AML-193 (cell line): ENCODE results near the gene HECTD4.
A peak's percentile ranks its signal among the peaks of the same experiment; 100 is the strongest.

Source experiments
- DNase-seq, 2 experiments: peaks; one replicate each; lab custom pipeline; 2025; lab: John Stamatoyannopoulos, UW

The HECTD4 gene

DNA sequence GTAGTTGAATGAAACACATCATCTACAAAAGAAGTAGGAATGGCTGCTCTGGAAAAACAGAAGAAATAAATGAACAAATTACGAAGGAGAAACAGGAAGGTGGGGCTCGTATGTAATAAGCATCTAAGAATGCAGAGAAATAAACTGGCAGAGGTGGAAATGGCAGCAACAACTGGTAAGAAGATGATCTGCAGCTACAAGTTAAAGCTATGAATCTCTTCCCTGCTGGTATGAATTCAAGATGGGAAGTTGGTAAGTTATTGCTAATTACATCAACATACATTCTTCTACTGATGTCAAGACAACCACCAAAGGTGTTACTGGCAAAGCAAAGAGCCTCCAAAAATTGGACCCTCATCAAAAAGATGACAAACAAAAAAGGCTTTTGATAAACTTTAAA is 59.8 kb downstream of the HECTD4 start:
- DNase-seq, result no peak

DNA sequence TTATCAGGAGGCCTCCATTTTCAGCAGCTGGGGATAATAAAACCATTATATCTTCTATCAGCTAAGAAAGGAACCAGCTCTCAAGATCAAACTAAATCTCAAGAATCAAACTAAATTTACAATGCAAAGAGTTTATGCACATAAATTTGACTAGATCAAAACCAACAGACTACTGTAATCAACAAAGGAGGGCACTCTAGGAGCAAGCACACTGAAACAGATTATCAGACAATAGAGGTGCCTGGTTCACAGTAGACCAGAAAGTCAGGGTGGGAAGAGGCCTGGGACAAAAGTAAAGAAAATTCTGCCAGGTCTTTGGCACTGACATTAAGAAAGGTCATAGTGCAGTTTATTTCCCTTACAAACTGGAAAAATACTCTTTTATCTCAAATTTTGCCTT is 61.0 kb downstream of the HECTD4 start:
- no peak for DNase-seq

GRCh38 chr12:112319395-112319794 is 62.8 kb downstream of the HECTD4 start:
- no peak for DNase-seq

GRCh38 chr12:112317481-112317880 is 64.8 kb downstream of the HECTD4 start:
- no peak for DNase-seq

- DNase-seq, result no peak
Observed at GRCh38 chr12:112314981-112315380, 67.2 kb downstream of the HECTD4 start.

GRCh38 chr12:112309797-112310196 is 72.4 kb downstream of the HECTD4 start:
- DNase-seq, result no peak

DNA sequence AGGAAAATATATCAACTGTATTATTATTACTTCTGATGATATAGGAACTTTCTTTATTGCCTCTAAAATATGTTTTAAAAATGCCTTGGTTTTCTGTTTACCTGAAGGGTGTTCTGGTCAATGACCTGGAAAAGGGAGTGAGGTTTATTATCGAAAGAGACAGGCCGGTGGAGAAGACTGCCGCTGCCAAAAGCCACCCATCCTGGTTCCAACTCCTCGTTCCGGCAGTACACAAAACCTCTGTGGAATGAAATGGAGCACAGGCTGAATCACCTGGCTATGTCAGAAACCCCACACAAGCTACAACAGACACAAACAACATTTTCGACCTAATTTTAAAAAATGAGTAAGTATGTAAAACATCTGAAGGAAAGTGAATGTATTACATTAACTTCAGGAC is 73.6 kb downstream of the HECTD4 start:
- DNase-seq, result no peak

DNA sequence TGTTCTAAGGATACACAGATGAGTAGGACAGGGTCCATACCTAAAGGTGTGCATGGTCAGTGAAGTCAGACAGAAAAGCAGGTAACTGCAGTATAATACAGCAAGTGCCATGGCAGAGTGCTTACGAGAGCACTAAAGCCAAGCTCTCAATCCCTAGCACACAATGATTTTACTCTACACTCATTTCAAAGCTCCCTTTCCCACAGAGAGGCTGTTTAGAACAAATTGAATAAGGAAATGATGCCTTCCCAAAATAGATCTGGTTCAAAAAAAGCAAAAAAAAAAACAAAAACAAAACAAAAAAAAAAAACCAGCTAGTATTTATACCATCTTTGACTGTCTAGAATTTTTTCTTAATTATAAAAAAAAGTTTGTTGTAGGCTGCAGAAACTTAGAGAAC is 74.1 kb downstream of the HECTD4 start:
- DNase-seq, result no peak

DNA sequence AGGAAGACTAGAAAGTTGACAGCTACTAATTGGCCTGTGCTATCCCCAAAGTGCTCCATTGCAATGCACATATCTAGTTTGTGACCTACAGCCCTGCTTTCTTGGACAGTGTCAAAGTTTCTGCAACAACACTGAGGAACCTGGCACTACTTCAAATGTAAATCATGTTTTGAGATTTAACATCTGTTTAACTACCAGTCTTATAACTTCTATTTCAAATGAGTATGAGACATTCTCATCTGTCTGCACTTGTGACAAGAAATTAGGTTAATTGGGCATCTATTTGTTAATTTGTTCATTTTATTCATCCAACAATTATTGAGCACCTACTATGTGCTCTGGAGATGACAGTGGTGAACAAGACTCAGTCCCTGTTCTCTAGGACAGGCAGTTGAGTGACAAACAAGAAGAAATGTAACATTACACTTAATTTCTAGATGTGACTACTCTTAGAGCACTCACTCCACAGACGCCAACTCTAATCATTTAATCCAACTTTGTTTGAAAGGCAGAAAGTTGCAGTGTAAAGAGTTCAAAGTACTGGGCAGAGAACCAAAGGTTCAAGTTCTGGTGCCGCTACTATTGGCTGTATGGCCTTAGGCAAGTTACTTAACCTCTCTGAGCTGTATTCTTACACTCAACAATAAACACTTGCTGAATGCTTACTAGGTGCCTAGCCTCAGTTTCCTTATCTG is 74.8 kb downstream of the HECTD4 start:
- DNase-seq, result no peak

GRCh38 chr12:112305951-112306350 is 76.3 kb downstream of the HECTD4 start:
- no peak for DNase-seq

- no peak for DNase-seq
Observed at GRCh38 chr12:112304436-112304835, 77.8 kb downstream of the HECTD4 start.

- DNase-seq, result no peak
Observed at GRCh38 chr12:112303799-112304198, 78.4 kb downstream of the HECTD4 start.

DNA sequence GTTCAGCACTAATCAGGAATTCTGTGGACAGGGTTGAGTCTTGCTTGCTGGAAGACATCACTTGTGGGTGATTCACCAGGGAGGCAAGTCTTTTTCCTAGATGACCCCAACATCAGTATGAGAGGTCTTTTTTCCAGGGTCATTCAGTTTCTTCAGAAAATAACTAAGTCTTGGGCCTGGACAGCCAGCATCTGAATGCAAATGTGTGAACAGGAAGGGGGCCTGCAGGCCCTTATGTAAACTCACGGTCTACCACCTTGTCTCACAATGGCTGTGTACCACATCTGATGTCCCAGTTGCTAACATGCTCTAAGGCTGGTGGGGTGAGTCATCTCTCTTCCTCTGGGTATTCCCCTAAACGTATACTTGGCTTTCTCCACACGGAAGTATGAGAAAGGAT is 79.2 kb downstream of the HECTD4 start:
- DNase-seq, result no peak

- DNase-seq, result no peak
Observed at GRCh38 chr12:112299704-112300103, 82.5 kb downstream of the HECTD4 start.

DNA sequence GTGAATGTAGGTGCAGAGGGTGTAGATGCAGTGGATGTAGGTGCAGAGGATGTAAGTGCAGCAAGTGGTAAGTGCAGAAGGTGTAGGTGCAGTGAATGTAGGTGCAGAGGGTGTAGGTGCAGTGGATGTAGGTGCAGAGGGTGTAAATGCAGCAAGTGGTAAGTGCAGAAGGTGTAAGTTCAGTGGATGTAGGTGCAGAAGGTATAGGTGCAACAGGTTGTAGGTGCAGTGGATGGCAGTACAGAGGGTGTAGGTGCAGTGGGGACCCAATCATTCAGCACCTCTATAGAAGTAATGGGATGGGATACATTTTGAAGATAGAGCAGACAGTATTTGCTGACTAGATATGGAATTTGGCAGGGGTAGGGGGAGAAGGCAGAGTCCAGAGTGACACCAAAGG is 85.0 kb downstream of the HECTD4 start:
- DNase-seq, result no peak

DNA sequence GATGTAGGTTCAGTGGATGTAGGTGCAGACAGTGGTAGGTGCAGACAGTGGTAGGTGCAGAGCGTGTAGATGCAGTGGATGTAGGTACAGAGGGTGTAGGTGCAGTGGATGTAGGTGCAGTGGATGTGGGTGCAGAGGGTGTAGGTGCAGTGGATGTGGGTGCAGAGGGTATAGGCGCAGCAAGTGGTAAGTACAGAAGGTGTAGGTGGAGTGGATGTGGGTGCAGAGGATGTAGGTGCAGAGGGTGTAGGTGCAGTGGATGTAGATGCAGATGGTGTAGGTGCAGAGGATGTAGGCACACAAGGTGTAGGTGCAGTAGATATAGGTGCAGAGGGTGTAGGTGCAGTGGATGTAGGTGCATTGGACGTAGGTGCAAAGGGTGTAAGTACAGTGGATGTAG is 86.0 kb downstream of the HECTD4 start:
- no peak for DNase-seq

- peak in 1 of 2 experiments; percentile 6 for DNase-seq
Observed at GRCh38 chr12:112294793-112295192, 87.4 kb downstream of the HECTD4 start.

DNA sequence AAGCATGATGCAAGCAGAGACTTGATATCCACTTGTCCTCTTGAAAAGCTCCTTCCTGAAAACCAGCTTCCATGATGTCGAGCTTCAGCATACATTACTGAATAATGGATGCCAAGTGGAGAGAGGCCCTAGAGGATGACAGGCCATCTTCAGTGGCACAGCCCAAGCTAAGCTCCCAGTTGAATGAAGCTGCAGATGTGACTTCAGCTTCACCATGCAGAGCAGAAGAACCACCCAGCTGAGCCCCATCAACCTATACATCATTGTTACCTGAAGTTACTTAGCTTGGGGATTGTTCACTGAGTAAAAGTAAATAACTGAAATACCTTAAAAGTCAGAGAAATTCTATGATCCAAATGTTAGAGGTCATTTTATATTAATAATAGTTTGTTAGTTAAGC is 93.6 kb downstream of the HECTD4 start:
- DNase-seq, result no peak

DNA sequence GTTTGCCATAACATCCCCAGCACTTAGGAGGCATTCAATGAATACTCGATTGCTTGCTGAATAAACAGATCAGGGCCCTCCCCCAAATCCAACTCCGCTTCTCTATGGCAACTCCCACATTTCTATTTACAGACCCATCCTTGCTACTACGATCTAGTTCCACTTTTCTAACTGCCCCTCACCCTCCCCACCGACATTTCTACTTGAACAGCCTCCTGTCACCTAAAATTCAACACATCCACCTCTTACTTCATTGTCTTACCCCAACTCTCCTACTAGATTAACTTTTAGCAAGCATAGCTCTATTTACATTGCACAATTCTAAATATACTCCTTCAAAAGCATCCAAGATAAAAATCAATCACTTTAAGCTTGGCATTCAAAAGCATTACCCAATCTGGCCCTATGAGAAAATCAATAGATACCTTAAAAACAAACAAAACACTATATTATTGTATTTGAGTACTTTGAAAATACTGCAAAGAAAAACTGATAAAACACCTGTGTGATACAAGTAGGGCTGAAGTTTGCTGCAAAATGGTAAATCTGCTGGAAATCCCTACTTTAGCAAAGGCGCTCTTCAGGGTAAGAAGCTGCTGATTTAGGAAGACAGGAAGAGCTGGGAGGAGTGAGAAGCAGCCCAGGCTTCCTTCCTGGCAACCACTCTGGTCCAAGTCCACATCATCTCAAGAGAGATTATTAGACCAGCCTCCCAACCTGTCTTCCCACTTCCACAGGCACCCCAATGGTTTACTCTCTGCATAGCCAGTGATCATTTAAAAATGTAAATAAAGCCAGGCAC is 96.4 kb downstream of the HECTD4 start:
- DNase-seq, result no peak

DNA sequence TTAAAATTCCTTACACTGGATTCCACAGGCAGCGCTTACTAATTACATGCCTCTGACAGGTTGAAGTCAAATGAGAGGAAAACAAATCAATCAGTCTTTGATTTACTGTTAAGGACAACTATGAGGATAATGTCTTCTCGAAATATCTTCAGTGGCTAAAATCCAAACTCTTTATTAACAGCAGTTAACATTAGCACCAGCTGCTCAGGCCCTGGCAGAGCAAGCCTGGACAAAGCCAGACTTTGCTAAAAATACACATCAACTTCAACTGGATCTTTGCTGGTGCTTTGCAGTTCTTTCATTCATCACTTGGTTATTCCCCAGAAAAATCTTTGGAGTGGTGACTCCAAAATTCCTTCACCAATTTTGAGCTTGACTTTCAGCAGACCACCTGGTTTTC is 98.7 kb downstream of the HECTD4 start:
- no peak for DNase-seq

DNA sequence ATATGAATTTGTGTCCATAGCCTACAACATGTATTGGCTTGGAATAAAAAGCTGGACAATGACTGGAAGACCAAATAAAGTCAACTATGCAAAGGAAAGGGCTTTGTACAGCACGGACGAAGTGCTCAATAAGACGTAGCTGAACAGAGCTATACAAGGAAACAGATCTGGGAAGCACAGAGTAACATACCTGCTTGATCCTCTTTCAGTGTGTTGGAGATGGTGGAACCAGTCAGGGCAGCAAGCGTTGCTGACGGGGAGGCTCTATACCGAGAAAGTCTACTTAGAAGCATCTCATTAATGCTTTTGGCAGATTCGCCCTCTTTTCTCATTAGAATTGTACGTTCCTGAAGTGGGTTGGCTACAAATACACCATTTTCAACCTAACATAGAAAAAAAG is 99.3 kb downstream of the HECTD4 start:
- DNase-seq, result no peak

- DNase-seq, result no peak
Observed at GRCh38 chr12:112275836-112276235, 106.4 kb downstream of the HECTD4 start.

- no peak for DNase-seq
Observed at GRCh38 chr12:112275207-112275606, 107.0 kb downstream of the HECTD4 start.

DNA sequence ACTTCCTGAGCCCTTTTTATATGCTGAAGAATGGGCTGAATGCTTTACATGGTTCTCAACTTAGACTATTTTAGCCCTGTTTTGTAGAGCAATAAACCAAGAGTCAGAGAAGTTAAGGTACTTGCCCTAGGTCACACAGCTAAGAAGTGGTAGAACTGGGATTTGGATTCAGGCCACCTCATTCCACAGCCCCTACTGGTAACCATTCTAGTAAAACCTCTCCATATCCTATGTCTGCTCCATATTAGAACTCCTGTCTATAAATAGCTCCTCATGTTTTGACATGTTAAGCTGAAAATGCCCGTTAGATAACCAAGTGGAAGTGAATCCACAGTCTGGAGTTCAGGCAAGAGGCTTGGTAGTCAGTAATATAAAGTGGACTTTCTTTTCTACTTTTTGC is 111.6 kb downstream of the HECTD4 start:
- DNase-seq, result no peak
